GM19468 (cell line): ENCODE results near the gene AQP1.

Source experiments
- ATAC-seq: cut with Tn5 transposase; IDR thresholded peaks from one replicate; pipeline ENCODE4 v1.9.1; 2021; ENCODE audit warnings: mild to moderate bottlenecking, moderate library complexity, moderate number of reproducible peaks; ENCODE audit not compliant: unreplicated experiment; ENCODE audit errors: extremely low read depth

Gene AQP1

GRCh38 chr7:30917216-30917893, 5.7 kb downstream of the AQP1 start:
- no peak for ATAC-seq

GRCh38 chr7:30918676-30919075, 7.0 kb downstream of the AQP1 start:
- no peak for ATAC-seq

GRCh38 chr7:30920021-30920583, 8.4 kb downstream of the AQP1 start:
- no peak for ATAC-seq

- ATAC-seq: no peak
These were observed 9.2 kb downstream of the AQP1 start for GRCh38 chr7:30920584-30921539.

- ATAC-seq: no peak
These were observed 10.1 kb downstream of the AQP1 start for GRCh38 chr7:30921540-30922401.

- ATAC-seq: no peak
These were observed 10.9 kb downstream of the AQP1 start for GRCh38 chr7:30922596-30922995.

- no peak for ATAC-seq
These were observed 11.5 kb downstream of the AQP1 start for GRCh38 chr7:30923009-30923773.

- ATAC-seq: no peak
These were observed 12.2 kb downstream of the AQP1 start for GRCh38 chr7:30923774-30924413.

GRCh38 chr7:30924624-30925023, 13.0 kb downstream of the AQP1 start:
- ATAC-seq: no peak

- no peak for ATAC-seq
These were observed 13.5 kb downstream of the AQP1 start for GRCh38 chr7:30925117-30925516.

GRCh38 chr7:30925913-30926312, 14.3 kb downstream of the AQP1 start:
- no peak for ATAC-seq

- ATAC-seq: no peak
These were observed 14.7 kb downstream of the AQP1 start for GRCh38 chr7:30926313-30926712.

- no peak for ATAC-seq
These were observed 15.4 kb downstream of the AQP1 start for GRCh38 chr7:30927040-30927439.

GRCh38 chr7:30927559-30927958, 15.9 kb downstream of the AQP1 start:
- no peak for ATAC-seq

- ATAC-seq: no peak
These were observed 16.7 kb downstream of the AQP1 start for GRCh38 chr7:30928254-30928872.

- no peak for ATAC-seq
These were observed 18.0 kb downstream of the AQP1 start for GRCh38 chr7:30929686-30930085.

GRCh38 chr7:30930621-30931020, 19.0 kb downstream of the AQP1 start:
- no peak for ATAC-seq

- no peak for ATAC-seq
These were observed 19.7 kb downstream of the AQP1 start for GRCh38 chr7:30931161-30931928.
